ENCODE measurements around the gene ADH4.
"Not testable (repeated sequence)": the region's sequence is repeated elsewhere in the genome, so short reads cannot be mapped to it uniquely, and the experiment has no call there.

The ADH4 gene

DNA sequence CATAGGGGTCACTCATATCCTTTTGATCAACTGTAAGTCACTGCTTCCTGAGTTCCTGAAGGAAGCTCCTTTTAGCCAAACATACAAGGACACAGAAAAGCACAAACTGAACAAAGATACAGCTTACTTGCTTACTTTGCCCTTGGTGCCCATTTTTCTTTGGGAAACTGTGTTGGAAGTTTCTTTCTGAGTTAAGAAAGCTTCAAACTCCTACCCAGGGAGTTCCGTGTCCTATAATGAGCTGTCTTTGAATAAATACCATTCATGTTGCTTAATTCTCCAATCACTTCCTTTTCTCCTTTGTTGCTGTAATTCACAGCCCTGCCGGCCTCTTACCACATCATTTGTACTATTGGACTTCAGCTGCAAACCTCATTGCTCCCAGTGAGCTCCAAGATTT lies at the start of gene ADH4:
TSS of gene ADH4 (minus strand) at position 228 of the 400 bp plus-strand sequence. CDS start at position 153, 75 bp downstream.
- no peak for DNase-seq

DNA sequence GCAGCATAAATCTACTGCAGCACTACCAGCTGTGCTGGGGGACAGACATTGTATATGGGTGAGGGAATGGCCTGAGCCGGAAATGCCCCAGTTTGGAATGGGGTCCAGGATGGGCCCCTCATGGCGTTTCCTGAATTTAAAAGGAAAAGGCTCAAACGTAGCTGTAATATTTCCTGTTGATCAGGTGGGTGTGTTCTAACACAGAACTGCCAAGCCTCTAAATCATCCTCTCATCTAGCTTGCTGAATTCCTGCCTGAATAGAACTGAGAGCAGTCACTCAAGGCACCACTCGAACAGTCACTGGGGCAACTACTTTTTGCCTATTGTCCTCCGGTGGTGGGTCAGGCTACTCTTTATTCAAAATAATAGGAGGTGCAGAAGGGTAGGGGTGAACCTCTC lies 46.2 kb upstream of the ADH4 start:
- DNase-seq: no peak

GRCh38 chr4:99189900-99190299 lies 45.8 kb upstream of the ADH4 start:
- not testable (repeated sequence) for DNase-seq

- DNase-seq: no peak
Measured at GRCh38 chr4:99186029-99186428, 41.9 kb upstream of the ADH4 start.

DNA sequence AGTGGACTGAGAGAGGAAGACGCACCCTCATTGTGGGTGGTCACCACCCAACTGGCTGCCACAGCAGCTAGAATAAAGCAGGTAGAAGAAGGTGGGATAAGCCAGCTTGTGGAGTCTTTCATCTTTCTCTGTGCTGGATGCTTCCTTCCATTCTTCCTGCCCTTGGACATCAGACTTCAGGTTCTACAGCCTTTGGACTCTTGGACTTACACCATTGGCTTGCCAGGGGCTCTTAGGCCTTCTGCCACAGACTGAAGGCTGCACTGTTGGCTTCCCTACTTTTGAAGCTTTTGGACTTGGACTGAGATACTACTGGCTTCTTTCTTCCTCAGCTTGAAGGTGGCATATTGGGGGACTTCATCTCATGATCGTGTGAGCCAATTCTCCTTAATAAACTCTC lies 41.5 kb upstream of the ADH4 start:
- DNase-seq: no peak

DNA sequence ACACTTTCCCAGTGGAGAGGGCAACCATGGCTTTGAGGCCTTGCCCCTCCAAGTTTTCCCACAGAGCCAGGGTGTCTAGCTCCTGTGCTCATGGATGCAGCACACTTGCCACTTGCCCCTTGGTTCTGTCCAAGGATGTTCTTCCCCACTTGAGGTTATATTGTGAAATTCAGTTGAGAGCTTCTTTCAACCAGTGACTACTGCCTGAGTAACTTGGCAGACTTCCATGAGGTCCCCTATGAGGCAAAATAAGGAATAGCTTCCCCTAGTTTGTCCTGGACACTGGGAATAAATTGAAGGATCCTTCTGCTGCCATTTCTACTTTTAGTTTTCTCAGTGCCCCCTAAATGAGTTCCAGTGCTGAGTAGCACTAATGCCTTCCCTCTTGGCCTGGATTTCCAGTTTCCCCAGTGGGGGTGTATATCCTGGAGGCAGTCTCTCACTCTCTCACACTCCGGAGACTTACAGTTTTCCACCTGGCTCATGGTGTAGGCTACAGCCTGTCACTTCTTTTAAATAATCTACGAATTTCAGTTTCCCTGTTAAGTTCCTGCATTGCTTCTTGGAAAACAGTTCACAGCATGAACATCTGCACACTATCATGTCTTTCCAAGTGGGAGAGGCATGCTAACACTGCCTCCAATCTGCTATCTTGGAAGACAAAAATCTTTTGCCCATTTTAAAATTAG lies 36.4 kb upstream of the ADH4 start:
- DNase-seq: no peak

- DNase-seq: no peak
Measured at GRCh38 chr4:99179626-99180025, 35.5 kb upstream of the ADH4 start.

DNA sequence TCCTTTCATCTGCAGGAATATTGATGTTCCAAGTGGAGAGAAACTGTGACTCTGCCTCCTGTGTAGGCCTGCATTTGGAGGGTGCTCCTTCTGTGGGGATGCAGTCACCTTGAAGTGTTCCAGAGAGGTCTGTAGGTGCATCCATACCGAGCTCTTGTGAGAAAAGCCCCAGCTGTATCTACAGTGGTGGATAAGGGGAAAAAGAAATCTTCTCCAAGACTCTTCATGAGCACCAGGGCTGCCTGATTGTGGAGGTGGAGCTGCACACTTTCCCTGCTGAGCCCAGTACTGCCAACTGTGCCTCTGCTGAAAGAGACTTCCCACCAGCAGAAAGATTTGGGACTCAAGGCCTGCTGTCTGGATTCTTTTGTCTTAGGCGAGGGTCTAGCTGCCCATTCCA lies 35.1 kb upstream of the ADH4 start:
- DNase-seq: no peak

- DNase-seq: no peak
Measured at GRCh38 chr4:99166544-99166943, 22.4 kb upstream of the ADH4 start.

GRCh38 chr4:99165978-99166377 lies 21.9 kb upstream of the ADH4 start:
- DNase-seq: no peak

- no peak for DNase-seq
Measured at GRCh38 chr4:99161373-99162099, 17.4 kb upstream of the ADH4 start.

GRCh38 chr4:99159699-99160098 lies 15.6 kb upstream of the ADH4 start:
- DNase-seq: no peak

DNA sequence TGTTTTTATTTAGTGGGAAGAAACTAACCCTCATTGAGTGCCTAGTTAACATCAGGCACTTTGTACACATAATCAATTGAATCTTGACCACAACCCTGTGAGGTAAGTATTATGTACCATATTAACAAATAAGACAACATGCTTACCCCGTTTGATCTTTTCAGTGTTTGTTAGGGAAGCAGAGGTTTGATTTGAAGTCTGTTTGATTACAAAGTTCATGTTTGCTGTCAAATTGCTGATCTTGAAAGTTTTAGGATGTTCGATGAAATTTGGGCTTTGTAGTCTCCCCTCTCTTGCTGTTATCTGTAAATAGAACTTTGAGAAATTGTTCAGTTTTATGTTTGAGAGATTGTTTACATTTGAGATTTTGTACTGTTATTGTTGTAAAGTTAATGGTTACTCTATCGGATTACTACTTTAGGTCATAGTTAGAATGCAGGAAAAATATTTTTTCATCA lies 13.4 kb upstream of the ADH4 start:
- no peak for DNase-seq

DNA sequence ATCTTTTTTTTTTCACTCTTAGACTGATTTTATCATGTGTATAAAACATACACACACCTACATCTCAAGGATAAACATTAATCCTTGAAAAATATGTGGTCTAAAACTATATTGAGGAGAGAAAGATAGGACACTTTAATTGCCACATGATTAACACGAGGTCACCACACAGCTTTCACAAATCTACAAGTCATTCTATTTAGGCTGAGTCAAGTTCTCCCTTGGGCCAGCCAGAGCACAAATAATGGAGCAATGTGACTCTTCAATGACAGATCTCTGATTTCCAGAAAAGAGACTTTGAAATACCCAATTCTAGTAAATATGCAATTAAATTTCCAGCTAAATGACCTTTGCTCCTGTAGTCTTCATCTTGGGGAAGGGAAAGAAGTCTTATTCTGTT lies 12.9 kb upstream of the ADH4 start:
- DNase-seq: no peak

GRCh38 chr4:99154658-99155342 lies 10.7 kb upstream of the ADH4 start:
- no peak for DNase-seq

- no peak for DNase-seq
Measured at GRCh38 chr4:99151995-99152394, 7.9 kb upstream of the ADH4 start.

GRCh38 chr4:99151452-99151851 lies 7.4 kb upstream of the ADH4 start:
- no peak for DNase-seq

DNA sequence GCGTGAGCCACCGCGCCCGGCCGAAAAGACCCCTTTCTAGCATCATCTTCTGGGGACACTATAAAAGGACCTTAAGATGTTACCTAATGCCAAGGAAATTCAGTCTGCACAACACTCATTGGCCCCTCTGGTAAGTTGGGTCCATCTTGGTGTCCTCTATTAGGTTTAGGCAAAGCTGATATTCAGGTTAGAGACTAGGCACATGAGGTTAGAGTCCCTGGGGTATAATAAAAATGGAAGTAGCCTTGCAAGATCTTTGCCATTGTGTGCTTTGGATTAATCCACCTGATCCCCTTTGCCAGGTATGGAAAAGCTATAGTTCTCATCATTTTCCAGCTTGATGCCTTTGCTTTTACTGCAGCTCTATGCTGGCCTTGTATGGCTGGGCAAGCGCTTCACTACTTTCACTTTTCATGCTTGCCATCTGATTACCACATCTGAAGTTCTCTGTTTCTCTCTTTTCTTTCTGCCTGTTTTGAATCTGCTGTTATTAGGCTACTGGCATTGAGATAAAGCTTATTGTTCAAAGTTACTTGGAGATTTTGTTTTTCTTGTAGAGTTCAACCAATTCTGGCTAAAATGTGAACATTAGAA lies 5.4 kb upstream of the ADH4 start:
- DNase-seq: no peak

GRCh38 chr4:99148550-99148949 lies 4.5 kb upstream of the ADH4 start:
- DNase-seq: no peak

GRCh38 chr4:99144587-99144986 lies 490 bp upstream of the ADH4 start:
- DNase-seq: no peak

DNA sequence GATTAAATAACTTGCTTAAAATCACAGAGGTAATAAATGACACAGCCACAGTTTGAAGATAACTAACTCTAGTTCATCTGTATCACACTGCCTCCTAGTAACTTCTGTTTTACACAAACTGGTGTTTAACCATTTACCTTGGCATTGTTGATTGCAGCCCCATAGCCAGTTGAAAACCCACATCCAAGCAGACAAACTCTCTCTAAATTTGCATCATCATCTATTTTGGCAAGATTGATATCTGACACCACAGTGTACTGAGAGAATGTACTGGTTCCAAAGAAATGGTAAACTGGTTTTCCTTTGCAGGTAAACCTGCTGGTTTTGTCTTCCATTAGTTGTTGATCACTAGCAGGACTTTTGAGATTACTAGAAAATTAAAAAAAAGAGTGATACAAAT lies 7.8 kb downstream of the ADH4 start:
- no peak for DNase-seq

DNA sequence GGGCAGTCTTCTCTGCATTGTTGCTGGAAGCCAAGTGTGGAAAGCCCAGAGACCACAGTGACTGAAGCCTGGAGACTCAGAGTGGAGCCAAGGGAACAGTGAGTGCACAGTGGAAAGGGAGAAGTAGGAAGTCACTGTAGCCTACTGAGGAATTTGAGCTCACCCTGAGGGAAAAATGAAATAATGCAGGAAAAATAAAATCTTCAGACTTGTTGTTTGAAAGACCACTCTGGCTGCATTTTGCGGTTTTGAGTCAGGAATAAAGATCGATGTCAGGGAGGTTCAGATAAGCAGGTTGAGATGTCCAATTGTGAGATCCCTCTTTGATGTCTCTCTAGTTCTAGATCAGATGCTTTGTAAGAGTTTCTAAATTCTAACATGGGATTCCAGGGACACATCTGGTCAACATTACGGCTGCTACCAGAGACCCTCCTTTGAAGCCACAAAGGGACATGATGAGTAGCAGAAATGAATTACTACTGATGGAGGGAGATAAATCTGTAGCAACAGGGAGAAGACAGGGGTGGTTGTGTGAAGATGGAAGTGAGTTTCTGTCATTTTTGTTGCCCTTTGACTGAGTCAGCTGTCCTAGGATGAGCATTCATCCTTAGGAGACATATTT lies 8.4 kb downstream of the ADH4 start:
- DNase-seq: no peak

DNA sequence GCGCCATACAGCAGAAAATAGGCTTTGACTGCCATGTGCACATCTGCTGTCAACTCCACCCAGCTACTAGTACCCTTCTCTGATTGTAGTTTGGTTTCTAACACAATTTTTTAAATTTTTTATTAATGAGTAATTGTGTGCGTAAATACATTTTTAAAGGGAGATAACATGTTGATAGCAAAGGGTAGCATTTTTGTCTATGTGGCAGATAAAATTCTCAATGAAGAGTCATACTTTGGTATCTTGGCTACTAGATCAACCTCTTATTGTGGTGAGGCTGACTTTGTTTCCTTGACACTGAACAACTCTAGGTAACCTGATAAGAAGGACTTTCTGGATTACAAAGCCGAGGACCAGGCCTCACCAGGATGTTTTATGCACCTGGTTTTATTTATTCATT lies 9.5 kb downstream of the ADH4 start:
- no peak for DNase-seq

Measured in activated effector memory CD4-positive, alpha-beta T cell treated with Interleukin-2 at 50 U/mL for 16 hours (primary cell).